Lung (tissue), 12 donors: ENCODE measurements around the gene AXIN2. TPM values are rescaled to one million over a fixed set of nuclear protein-coding genes. Genes with fewer than 3 reads are reported as not detected.

ENCODE experiments used
- ATAC-seq: fragments of 200-7000 bp; cut with Tn5 transposase; one replicate; pipeline ENCODE4 v1.9.1; 2020; ENCODE audit warnings: moderate number of reproducible peaks; ENCODE audit not compliant: insufficient read depth, low FRiP score
- DNase-seq, 3 donors: peaks; one replicate each; pipeline ENCODE4 v3.0.0-alpha.2; 2013 to 2017
- H3K27ac ChIP-seq, 2 donors: one replicate each; pipeline ENCODE4 v1.5.1; 2013; ENCODE audit warnings: mild to moderate bottlenecking in 2 of 2, moderate library complexity in 2 of 2, control low read depth in 1 of 2, inconsistent platforms in 1 of 2, low read depth in 1 of 2, low read length in 1 of 2
- H3K27me3 ChIP-seq, 3 donors: one replicate each; pipeline ENCODE4 v1.5.1; 2013; ENCODE audit warnings: low read length in 2 of 3; ENCODE audit not compliant: control insufficient read depth in 3 of 3, insufficient read depth in 3 of 3
- H3K36me3 ChIP-seq, 4 donors: one replicate each; pipeline ENCODE4 v1.5.1; 2013; ENCODE audit warnings: low read length in 4 of 4, mild to moderate bottlenecking in 1 of 4, moderate library complexity in 1 of 4; ENCODE audit not compliant: control insufficient read depth in 4 of 4, insufficient read depth in 4 of 4
- H3K4me1 ChIP-seq, 5 donors: one replicate each; pipeline ENCODE4 v1.5.1; 2013; ENCODE audit warnings: low read length in 5 of 5, mild to moderate bottlenecking in 2 of 5, moderate library complexity in 1 of 5; ENCODE audit not compliant: control insufficient read depth in 5 of 5, insufficient read depth in 5 of 5
- H3K4me3 ChIP-seq: one replicate; pipeline ENCODE4 v1.5.1; 2013; ENCODE audit warnings: mild to moderate bottlenecking, control low read depth, moderate library complexity
- H3K9ac ChIP-seq, 2 donors: one replicate each; pipeline ENCODE4 v1.5.1; 2013; ENCODE audit warnings: low read length in 2 of 2, control low read depth in 1 of 2; ENCODE audit not compliant: insufficient read depth in 1 of 2
- H3K9me3 ChIP-seq, 4 donors: one replicate each; pipeline ENCODE4 v1.5.1; 2013; ENCODE audit warnings: low read length in 3 of 4, mild to moderate bottlenecking in 1 of 4, moderate library complexity in 1 of 4; ENCODE audit not compliant: control insufficient read depth in 4 of 4, insufficient read depth in 3 of 4
- CTCF ChIP-seq: IDR thresholded peaks from 2 replicates; pipeline ENCODE4 v1.5.1; 2012; ENCODE audit warnings: mild to moderate bottlenecking; ENCODE audit errors: control extremely low read depth, extremely low read depth
- WGBS, 2 donors: extraction: QIAGEN DNeasy Blood & Tissue Kit; methylation state at CpG; one replicate each; pipeline ENCODE4 v1.1.7; 2013; 5-methylcytosine and 5-hydroxymethylcytosine counted together
- polyA plus RNA-seq, 2 donors: library from polyadenylated mRNA; stranded (reverse); fragments of 200-250 nt; gene quantifications; one replicate each; pipeline ENCODE4 v1.2.1, GENCODE V29; 2013
- total RNA-seq, 2 donors: library from RNA; depleted of rRNA in 1 of 2; stranded (reverse); fragments of >200 nt in 1 of 2; gene quantifications; one replicate each; pipeline ENCODE4 v1.2.1, GENCODE V29; 2014 to 2021
- donor health status: control.
- donor health status: control.
- donor health status: Bipolar disorder and iron deficiency.
- donor health status: healthy.
- donor health status: DM: yes; HTN: yes; CAD: no.

AXIN2 gene
- total and polyA plus RNA-seq, 4 donors, result 13.0 to 127 (median 36.8) TPM

- DNase-seq, result peak in 1 of 3 donors; percentile 19
- no peak overlapping the region for H3K27ac ChIP-seq
- peaks cover 0 to 39% (median 27%) of the 10 kb centered on the region in 5 donors for H3K4me1 ChIP-seq
- WGBS, 2 donors, result 89 to 92% methylated on average over 35 of the region's 35 CpGs
- H3K36me3 ChIP-seq, result peaks cover 22 to 76% (median 66%) of the 10 kb centered on the region in 4 donors
- TF ChIP-seq CTCF, result no peak
- no peaks in the 10 kb centered on the region for H3K27me3 ChIP-seq
- H3K4me3 ChIP-seq, result no peak overlapping the region
- H3K9me3 ChIP-seq, result no peaks in the 10 kb centered on the region
- no peak for ATAC-seq
- H3K9ac ChIP-seq, result no peak overlapping the region
These were observed 24.7 kb downstream of the AXIN2 start for GRCh38 chr17:65536573-65537342.

- Histone ChIP-seq H3K36me3 (peaks cover 20 to 70% (median 61%) of the 10 kb centered on the region in 4 donors), H3K9me3 (no peaks in the 10 kb centered on the region), H3K27me3 (no peaks in the 10 kb centered on the region), H3K4me1 (peaks cover 5 to 47% (median 32%) of the 10 kb centered on the region in 5 donors), H3K4me3 (no peak overlapping the region), H3K27ac (peak overlapping the region in 1 of 2 donors; percentile 15), H3K9ac (no peak overlapping the region)
- ATAC-seq, result no peak
- no peak for DNase-seq
- TF ChIP-seq CTCF, result no peak
- 93% methylated on average over 17 of the region's 17 CpGs for WGBS, 2 donors
These were observed 25.5 kb downstream of the AXIN2 start for GRCh38 chr17:65535777-65536572.

GRCh38 chr17:65533852-65534457 lies 27.5 kb downstream of the AXIN2 start:
- H3K4me1 ChIP-seq, result peaks cover 5 to 59% (median 45%) of the 10 kb centered on the region in 5 donors
- H3K9ac ChIP-seq, result no peak overlapping the region
- no peaks in the 10 kb centered on the region for H3K27me3 ChIP-seq
- H3K36me3 ChIP-seq, result peaks cover 14 to 68% (median 59%) of the 10 kb centered on the region in 4 donors
- no peak overlapping the region for H3K27ac ChIP-seq
- ATAC-seq (no peak), DNase-seq (peak in 2 of 3 donors; percentile 16 to 25)
- 80 to 86% methylated on average over 9 of the region's 9 CpGs for WGBS, 2 donors
- TF ChIP-seq CTCF, result no peak
- no peaks in the 10 kb centered on the region for H3K9me3 ChIP-seq
- no peak overlapping the region for H3K4me3 ChIP-seq
